HepG2 (cell line): ENCODE measurements around the gene MIF. TPM values are rescaled to one million over a fixed set of nuclear protein-coding genes. Genes with fewer than 3 reads are reported as not detected.

ENCODE experiments used
- ARNT2 ChIP-seq: sonication (generic); formaldehyde crosslinking; IDR thresholded peaks from 2 replicates; pipeline ENCODE4 v1.8.0; 2022; ENCODE audit warnings: mild to moderate bottlenecking, low read depth, missing genetic modification reagents, moderate library complexity
- CENPT ChIP-seq: sonication (generic); formaldehyde crosslinking; IDR thresholded peaks from 2 replicates; pipeline ENCODE4 v1.8.0; 2022; ENCODE audit warnings: low read depth, mild to moderate bottlenecking, moderate library complexity, missing genetic modification reagents
- CHD4 ChIP-seq: fragments of 200-600 bp; sonication (generic); IDR thresholded peaks from 2 replicates; pipeline ENCODE4 v1.7.0; 2017; ENCODE audit warnings: mild to moderate bottlenecking, low read length, borderline replicate concordance
- HOXA3 ChIP-seq: sonication (generic); formaldehyde crosslinking; IDR thresholded peaks from 2 replicates; pipeline ENCODE4 v1.5.0; 2020; ENCODE audit warnings: missing genetic modification reagents
- HOXA7 ChIP-seq: sonication (generic); formaldehyde crosslinking; IDR thresholded peaks from 2 replicates; pipeline ENCODE4 v1.8.1; 2022; ENCODE audit warnings: mild to moderate bottlenecking, missing genetic modification reagents, moderate library complexity
- IKZF1 ChIP-seq: fragments of 450-650 bp; IDR thresholded peaks from 2 replicates; pipeline ENCODE4 v1.7.1; 2016
- IRX3 ChIP-seq: sonication (generic); formaldehyde crosslinking; IDR thresholded peaks from 2 replicates; pipeline ENCODE4 v1.8.1; 2023; ENCODE audit warnings: mild to moderate bottlenecking, low read depth, missing genetic modification reagents, borderline replicate concordance
- KAT7 ChIP-seq: IDR thresholded peaks from 2 replicates; pipeline ENCODE4 v1.6.1; 2018; ENCODE audit warnings: borderline replicate concordance, missing compliant biosample characterization
- KDM1A ChIP-seq: IDR thresholded peaks from 2 replicates; pipeline ENCODE4 v1.6.1; 2016; ENCODE audit warnings: missing compliant biosample characterization
- NFRKB ChIP-seq: fragments of 450-650 bp; IDR thresholded peaks from 2 replicates; pipeline ENCODE4 v1.6.1; 2017
- NPAS2 ChIP-seq: sonication (generic); formaldehyde crosslinking; IDR thresholded peaks from 2 replicates; pipeline ENCODE4 v1.8.0; 2022; ENCODE audit warnings: mild to moderate bottlenecking, missing genetic modification reagents, borderline replicate concordance
- NR2F2 ChIP-seq: IDR thresholded peaks from 2 replicates; pipeline ENCODE4 v1.6.1; 2012; ENCODE audit warnings: low read depth, inconsistent platforms, borderline replicate concordance
- POLR2A ChIP-seq, 2 experiments: IDR thresholded peaks; 2 replicates each; pipeline ENCODE4 v1.6.1; 2011; ENCODE audit warnings: low read depth in 2 of 2, low read length in 2 of 2, mild to moderate bottlenecking in 1 of 2, moderate library complexity in 1 of 2; ENCODE audit not compliant: insufficient read depth in 1 of 2
- POLR2AphosphoS2 ChIP-seq: IDR thresholded peaks from 2 replicates; pipeline ENCODE4 v1.6.1; 2011; ENCODE audit warnings: low read depth, low read length, improper control_type of control experiment
- TCF7L2 ChIP-seq: IDR thresholded peaks from 2 replicates; pipeline ENCODE4 v1.6.1; 2011; ENCODE audit warnings: mild to moderate bottlenecking, low read depth, low read length, moderate library complexity
- TEAD3 ChIP-seq: optimal IDR thresholded peaks from 2 replicates; pipeline ENCODE3; 2016; ENCODE audit warnings: borderline replicate concordance
- ZFP62 ChIP-seq: sonication (generic); formaldehyde crosslinking; IDR thresholded peaks from 2 replicates; pipeline ENCODE4 v1.4.0; 2020; ENCODE audit warnings: missing genetic modification reagents
- ZNF251 ChIP-seq: sonication (generic); formaldehyde crosslinking; IDR thresholded peaks from 2 replicates; pipeline ENCODE4 v1.9.0; 2021; ENCODE audit warnings: mild to moderate bottlenecking, missing genetic modification reagents
- ZNF263 ChIP-seq: sonication (generic); formaldehyde crosslinking; IDR thresholded peaks from 2 replicates; pipeline ENCODE4 v1.4.0; 2020; ENCODE audit warnings: missing genetic modification reagents
- ZNF337 ChIP-seq: sonication (generic); formaldehyde crosslinking; IDR thresholded peaks from 2 replicates; pipeline ENCODE4 v1.5.1; 2020; ENCODE audit warnings: missing genetic modification reagents, low read depth, mild to moderate bottlenecking, borderline replicate concordance
- ZNF446 ChIP-seq: sonication (generic); formaldehyde crosslinking; IDR thresholded peaks from 2 replicates; pipeline ENCODE4 v1.5.0; 2020; ENCODE audit warnings: mild to moderate bottlenecking, missing genetic modification reagents
- ZNF510 ChIP-seq: sonication (generic); formaldehyde crosslinking; IDR thresholded peaks from 2 replicates; pipeline ENCODE4 v1.4.0; 2020; ENCODE audit warnings: low read depth, mild to moderate bottlenecking, missing genetic modification reagents
- ZNF549 ChIP-seq: sonication (generic); formaldehyde crosslinking; IDR thresholded peaks from 2 replicates; pipeline ENCODE4 v1.5.0; 2020; ENCODE audit warnings: missing genetic modification reagents
- ZNF781 ChIP-seq: sonication (generic); formaldehyde crosslinking; IDR thresholded peaks from 2 replicates; pipeline ENCODE4 v1.5.1; 2020; ENCODE audit warnings: borderline replicate concordance, mild to moderate bottlenecking, missing genetic modification reagents; ENCODE audit errors: not compliant biosample characterization
- ZSCAN30 ChIP-seq: sonication (generic); formaldehyde crosslinking; IDR thresholded peaks from 2 replicates; pipeline ENCODE4 v1.5.0; 2020; ENCODE audit warnings: mild to moderate bottlenecking, missing genetic modification reagents
- polyA plus RNA-seq, 8 experiments: library from polyadenylated mRNA; depleted of rRNA in 3 of 8; stranded (reverse) in 7 of 8; unstranded in 1 of 8; fragments of >200 nt; fragmentation: Illumina TruSeq in 4 of 8; extraction: Trizol in 4 of 8; gene quantifications; 2 replicates each; pipeline versions ENCODE4 v1.2.1 to v1.2.3, GENCODE V29; 2011 to 2016; ENCODE audit warnings: low read depth in 4 of 8, missing spikeins in 1 of 8, mixed read lengths in 1 of 8; ENCODE audit not compliant: insufficient read depth in 1 of 8
- total RNA-seq, 5 experiments: library from RNA; depleted of rRNA; stranded (reverse); fragments of >200 nt; fragmentation: Illumina TruSeq; extraction: Trizol; gene quantifications; 2 replicates each; pipeline ENCODE4 v1.2.3, GENCODE V29; 2016; ENCODE audit warnings: low read depth in 1 of 5
- TF ChIP-seq, protein P1 (sequence below): IDR thresholded peaks from 2 replicates; pipeline ENCODE4 v1.6.1; 2016; ENCODE audit warnings: mild to moderate bottlenecking
- TF ChIP-seq, protein P2 (sequence below): sonication (generic); formaldehyde crosslinking; IDR thresholded peaks from 2 replicates; pipeline ENCODE4 v1.5.1; 2020; ENCODE audit warnings: missing genetic modification reagents, mild to moderate bottlenecking, borderline replicate concordance
- TF ChIP-seq, protein P3 (sequence below): sonication (generic); formaldehyde crosslinking; IDR thresholded peaks from 2 replicates; pipeline ENCODE4 v1.9.0; 2021; ENCODE audit warnings: missing genetic modification reagents, mild to moderate bottlenecking, borderline replicate concordance

Gene MIF
- total and polyA plus RNA-seq, 2 of the 13 experiments (the other 11 are each of a cell fraction or from before 2014, with no cell fraction given): 634 to 675 TPM

DNA sequence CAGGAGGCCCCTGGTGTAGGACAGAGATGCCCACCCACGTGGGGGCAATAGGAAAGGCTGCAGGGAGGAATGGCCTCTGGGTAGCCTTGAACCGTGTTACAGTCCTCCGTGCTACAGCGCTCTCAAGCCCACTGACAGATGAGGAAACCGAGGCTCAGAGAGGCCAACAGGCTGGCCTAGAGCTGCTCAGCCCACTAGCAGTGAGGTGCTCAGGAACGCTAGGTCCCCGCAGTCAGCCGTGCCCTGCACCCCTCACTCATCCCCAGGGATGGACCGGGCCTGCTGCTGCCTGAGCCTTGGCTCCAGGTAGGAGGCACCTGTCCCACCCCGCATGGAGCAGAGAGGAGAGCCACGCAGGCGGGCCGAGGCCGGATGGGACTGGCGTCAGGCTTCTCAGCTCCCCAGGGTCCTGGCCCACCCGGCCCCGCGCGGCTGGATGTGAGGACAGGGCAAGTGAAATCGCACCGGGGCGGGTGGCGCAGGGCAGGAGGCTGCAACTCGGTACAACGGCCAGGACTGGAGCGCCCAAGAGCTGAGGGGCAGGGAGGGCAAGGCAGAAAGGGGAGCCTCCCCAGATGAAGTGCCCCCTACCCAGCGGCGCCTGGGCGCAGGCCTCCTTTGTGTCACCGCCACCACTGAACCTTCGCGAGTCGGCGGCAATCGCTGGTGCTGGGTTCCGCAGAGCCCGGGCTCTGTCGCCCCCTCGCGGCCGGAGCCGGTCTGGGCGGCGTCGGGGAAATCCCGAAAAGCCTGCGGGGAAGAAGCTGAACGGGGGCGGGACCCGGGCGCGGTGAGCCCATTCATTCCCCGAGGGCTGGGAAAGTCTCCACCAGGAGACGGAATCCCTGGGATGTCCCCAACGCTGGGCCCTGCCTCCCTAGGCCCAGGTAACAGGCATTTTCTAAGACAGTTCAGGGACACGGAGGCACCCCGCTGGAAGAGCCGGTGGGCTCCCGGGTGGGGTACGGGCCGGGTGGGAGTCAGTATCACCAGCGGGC is 44.9 kb upstream of the MIF start (continued):
- TF ChIP-seq ARNT2 (CRISPR knock-in tag) (0 out of 2 replicates have a peak, but pooled peaks have one; percentile 69), ZNF337 (CRISPR knock-in tag) (no peak), ZSCAN30 (CRISPR knock-in tag) (no peak), ZNF251 (no peak), ZFP62 (CRISPR knock-in tag) (no peak), CENPT (CRISPR knock-in tag) (no peak), ZNF549 (CRISPR knock-in tag) (no peak), HOXA3 (CRISPR knock-in tag) (peak; percentile 81), ZNF781 (no peak), ZNF446 (no peak), ZNF510 (CRISPR knock-in tag) (no peak), KAT7 (CRISPR knock-in tag) (no peak; the same call in 1 of the 2 replicates), IKZF1 (no peak), NFRKB (no peak), KDM1A (CRISPR knock-in tag) (peak; percentile 18; the same call in 1 of the 2 replicates), NR2F2 (no peak), POLR2A (IDR thresholded peaks at IDR 0.05; ENCODE audit: insufficient read depth in 1 of 2, low read depth in 2 of 2, low read length in 2 of 2) (no peak), TCF7L2 (no peak), POLR2AphosphoS2 (no peak), IRX3 (CRISPR knock-in tag) (no peak), ZNF263 (CRISPR knock-in tag) (no peak), CHD4 (no peak), HOXA7 (CRISPR knock-in tag) (no peak), TEAD3 (CRISPR knock-in tag) (peak; percentile 20), NPAS2 (CRISPR knock-in tag) (no peak)
- TF ChIP-seq, protein P1, sequence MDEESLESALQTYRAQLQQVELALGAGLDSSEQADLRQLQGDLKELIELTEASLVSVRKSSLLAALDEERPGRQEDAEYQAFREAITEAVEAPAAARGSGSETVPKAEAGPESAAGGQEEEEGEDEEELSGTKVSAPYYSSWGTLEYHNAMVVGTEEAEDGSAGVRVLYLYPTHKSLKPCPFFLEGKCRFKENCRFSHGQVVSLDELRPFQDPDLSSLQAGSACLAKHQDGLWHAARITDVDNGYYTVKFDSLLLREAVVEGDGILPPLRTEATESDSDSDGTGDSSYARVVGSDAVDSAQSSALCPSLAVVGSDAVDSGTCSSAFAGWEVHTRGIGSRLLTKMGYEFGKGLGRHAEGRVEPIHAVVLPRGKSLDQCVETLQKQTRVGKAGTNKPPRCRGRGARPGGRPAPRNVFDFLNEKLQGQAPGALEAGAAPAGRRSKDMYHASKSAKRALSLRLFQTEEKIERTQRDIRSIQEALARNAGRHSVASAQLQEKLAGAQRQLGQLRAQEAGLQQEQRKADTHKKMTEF (CRISPR knock-in tag): peak; percentile 74; the same call in 1 of the 2 replicates
- TF ChIP-seq, protein P2, sequence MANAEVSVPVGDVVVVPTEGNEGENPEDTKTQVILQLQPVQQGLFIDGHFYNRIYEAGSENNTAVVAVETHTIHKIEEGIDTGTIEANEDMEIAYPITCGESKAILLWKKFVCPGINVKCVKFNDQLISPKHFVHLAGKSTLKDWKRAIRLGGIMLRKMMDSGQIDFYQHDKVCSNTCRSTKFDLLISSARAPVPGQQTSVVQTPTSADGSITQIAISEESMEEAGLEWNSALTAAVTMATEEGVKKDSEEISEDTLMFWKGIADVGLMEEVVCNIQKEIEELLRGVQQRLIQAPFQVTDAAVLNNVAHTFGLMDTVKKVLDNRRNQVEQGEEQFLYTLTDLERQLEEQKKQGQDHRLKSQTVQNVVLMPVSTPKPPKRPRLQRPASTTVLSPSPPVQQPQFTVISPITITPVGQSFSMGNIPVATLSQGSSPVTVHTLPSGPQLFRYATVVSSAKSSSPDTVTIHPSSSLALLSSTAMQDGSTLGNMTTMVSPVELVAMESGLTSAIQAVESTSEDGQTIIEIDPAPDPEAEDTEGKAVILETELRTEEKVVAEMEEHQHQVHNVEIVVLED (CRISPR knock-in tag): peak; percentile 33; the same call in 1 of the 2 replicates
- TF ChIP-seq, protein P3, sequence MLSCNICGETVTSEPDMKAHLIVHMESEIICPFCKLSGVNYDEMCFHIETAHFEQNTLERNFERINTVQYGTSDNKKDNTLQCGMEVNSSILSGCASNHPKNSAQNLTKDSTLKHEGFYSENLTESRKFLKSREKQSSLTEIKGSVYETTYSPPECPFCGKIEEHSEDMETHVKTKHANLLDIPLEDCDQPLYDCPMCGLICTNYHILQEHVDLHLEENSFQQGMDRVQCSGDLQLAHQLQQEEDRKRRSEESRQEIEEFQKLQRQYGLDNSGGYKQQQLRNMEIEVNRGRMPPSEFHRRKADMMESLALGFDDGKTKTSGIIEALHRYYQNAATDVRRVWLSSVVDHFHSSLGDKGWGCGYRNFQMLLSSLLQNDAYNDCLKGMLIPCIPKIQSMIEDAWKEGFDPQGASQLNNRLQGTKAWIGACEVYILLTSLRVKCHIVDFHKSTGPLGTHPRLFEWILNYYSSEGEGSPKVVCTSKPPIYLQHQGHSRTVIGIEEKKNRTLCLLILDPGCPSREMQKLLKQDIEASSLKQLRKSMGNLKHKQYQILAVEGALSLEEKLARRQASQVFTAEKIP (CRISPR knock-in tag): no peak
